HEK293T (cell line): ENCODE measurements around the gene NBPF4.
"Not testable (repeated sequence)": the region's sequence is repeated elsewhere in the genome, so short reads cannot be mapped to it uniquely, and the experiment has no call there.

ENCODE experiments used
- BHLHE40 ChIP-seq: fragments of 450-650 bp; IDR thresholded peaks from 2 replicates; pipeline ENCODE4 v1.6.1; 2016; ENCODE audit warnings: mild to moderate bottlenecking, moderate library complexity, borderline replicate concordance
- ELF4 ChIP-seq: fragments of 450-650 bp; IDR thresholded peaks from 2 replicates; pipeline ENCODE4 v1.6.1; 2017; ENCODE audit warnings: antibody characterized with exemption
- FOXA1 ChIP-seq: fragments of 450-650 bp; IDR thresholded peaks from 2 replicates; pipeline ENCODE4 v1.6.1; 2016; ENCODE audit warnings: mild to moderate bottlenecking
- FOXK2 ChIP-seq: fragments of 450-650 bp; IDR thresholded peaks from 2 replicates; pipeline ENCODE4 v1.6.1; 2016; ENCODE audit warnings: mild to moderate bottlenecking
- SP1 ChIP-seq: fragments of 450-650 bp; IDR thresholded peaks from 2 replicates; pipeline ENCODE4 v1.6.1; 2017
- TARDBP ChIP-seq: fragments of 450-650 bp; IDR thresholded peaks from 2 replicates; pipeline ENCODE4 v1.6.1; 2016
- ZNF384 ChIP-seq: fragments of 450-650 bp; IDR thresholded peaks from 2 replicates; pipeline ENCODE4 v1.6.1; 2016

- not testable (repeated sequence) for TF ChIP-seq ZNF384, SP1, BHLHE40, FOXA1, ELF4, TARDBP, FOXK2
Observed at GRCh38 chr1:108232183-108232582, 11.7 kb downstream of the NBPF4 start.
